Adipose tissue (tissue), 3 donors: ENCODE results near the gene CSNK1D. TPM values are rescaled to one million over a fixed set of nuclear protein-coding genes. Genes with fewer than 3 reads are reported as not detected.

Experiments
- H3K27ac ChIP-seq: one replicate; pipeline ENCODE4 v1.5.1; 2013; ENCODE audit warnings: low read depth, low read length
- WGBS, 3 donors: extraction: QIAGEN DNeasy Blood & Tissue Kit; methylation state at CpG; one replicate each; pipeline ENCODE4 v1.1.7; 2013; 5-methylcytosine and 5-hydroxymethylcytosine counted together
- polyA plus RNA-seq, 3 donors: library from polyadenylated mRNA; stranded (reverse); fragments of 200-250 nt; gene quantifications; one replicate each; pipeline ENCODE4 v1.2.3, GENCODE V29; 2013
- donor health status: healthy with polysubstance abuse.
- donor health status: Bipolar disorder and iron deficiency.
- donor health status: healthy.

CSNK1D gene
- polyA plus RNA-seq, 3 donors, result 69.1 to 113 (median 90.8) TPM

- WGBS, 3 donors, result 89 to 94% (median 90%) methylated on average over 57 to 59 of the region's 59 CpGs
- no peak overlapping the region for H3K27ac ChIP-seq
Observed at GRCh38 chr17:82237083-82237745, 36.3 kb downstream of the CSNK1D start.

DNA sequence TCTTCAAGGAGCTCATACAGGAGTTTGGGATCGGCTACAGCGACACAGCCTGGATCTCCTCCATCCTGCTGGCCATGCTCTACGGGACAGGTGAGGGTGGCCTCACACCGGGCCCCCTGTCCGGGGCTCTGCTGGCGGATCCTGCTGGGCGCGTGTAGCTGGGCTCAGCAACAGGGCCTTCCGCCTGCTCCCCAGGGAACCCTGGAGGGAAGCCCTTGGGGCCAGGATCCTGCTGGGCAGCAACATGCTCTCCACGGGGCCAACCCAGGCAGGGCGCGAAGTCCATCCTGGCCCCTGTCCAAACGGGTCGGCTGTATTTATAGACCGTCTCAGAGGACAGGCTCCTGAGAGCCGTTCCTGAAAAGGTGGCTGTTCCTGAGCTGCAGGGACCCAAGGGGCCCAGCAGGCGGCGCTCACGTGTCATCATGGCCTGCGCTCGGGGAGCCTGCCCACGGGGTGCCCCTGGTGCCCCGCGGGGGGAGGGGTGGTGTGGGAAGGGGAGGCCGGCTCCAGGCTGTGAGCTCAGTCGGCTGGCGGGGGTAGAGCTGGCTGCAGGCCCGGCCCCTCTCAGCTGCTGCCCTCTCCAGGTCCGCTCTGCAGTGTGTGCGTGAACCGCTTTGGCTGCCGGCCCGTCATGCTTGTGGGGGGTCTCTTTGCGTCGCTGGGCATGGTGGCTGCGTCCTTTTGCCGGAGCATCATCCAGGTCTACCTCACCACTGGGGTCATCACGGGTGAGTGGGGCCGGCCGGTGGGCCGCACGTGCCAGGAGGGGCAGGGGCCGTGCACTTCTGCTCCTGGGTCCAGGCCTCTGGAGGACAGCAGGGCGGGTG is 37.1 kb downstream of the CSNK1D start:
- 34 to 45% (median 45%) methylated on average over 37 to 44 of the region's 44 CpGs for WGBS, 3 donors

GRCh38 chr17:82235775-82236141 is 37.7 kb downstream of the CSNK1D start:
- no peak overlapping the region for H3K27ac ChIP-seq
- 48 to 63% (median 54%) methylated on average over 12 to 15 of the region's 15 CpGs for WGBS, 3 donors

More for the DNA sequence above, 37.1 kb downstream of the CSNK1D start:
- no peak overlapping the region for H3K27ac ChIP-seq

- 82 to 86% (median 83%) methylated on average over 18 to 19 of the region's 19 CpGs for WGBS, 3 donors
- H3K27ac ChIP-seq, result no peak overlapping the region
Observed at GRCh38 chr17:82235056-82235774, 38.3 kb downstream of the CSNK1D start.

DNA sequence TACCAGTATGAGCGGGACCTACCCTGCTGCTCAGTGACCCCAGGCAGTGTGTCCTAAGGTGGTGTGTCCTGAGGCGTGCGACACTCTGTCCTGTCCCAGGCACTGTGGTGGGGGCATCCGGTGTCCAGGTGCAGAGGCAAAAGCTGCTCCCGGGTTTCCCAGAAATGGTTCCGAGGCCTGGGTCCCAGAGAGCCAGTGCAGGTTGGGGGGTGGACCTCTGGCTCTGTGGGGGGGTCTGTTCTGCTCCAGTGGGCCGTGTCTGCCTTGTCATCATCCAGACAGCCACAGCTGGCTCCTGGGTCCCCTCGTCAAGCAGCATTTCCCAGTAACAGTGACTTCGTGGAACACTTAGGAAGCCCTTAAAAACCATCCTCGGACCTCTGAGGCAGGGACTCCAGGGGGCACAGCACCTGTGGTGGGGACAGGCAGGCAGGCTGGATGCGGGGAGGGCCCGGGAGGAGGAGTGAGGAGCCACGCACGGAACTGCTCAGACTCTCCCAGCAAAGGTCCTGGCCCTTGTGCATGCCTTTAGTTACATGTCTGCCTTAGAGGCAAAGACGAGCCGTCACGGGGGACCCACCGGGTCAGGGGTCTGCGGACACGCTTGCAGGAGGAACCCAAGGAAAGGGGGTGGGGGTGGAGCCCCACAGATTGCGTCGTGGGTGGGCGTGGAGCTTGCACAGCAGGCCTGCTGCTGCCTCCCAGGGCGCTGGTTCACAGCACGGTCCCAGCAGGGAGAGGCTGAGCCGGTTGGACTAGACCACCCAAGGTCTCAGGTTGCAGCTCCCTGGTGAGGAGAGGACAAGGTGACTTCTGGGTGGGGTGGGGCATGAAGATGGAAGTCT is 39.1 kb downstream of the CSNK1D start:
- no peak overlapping the region for H3K27ac ChIP-seq
- 64 to 71% (median 66%) methylated on average over 26 of the region's 26 CpGs for WGBS, 3 donors

DNA sequence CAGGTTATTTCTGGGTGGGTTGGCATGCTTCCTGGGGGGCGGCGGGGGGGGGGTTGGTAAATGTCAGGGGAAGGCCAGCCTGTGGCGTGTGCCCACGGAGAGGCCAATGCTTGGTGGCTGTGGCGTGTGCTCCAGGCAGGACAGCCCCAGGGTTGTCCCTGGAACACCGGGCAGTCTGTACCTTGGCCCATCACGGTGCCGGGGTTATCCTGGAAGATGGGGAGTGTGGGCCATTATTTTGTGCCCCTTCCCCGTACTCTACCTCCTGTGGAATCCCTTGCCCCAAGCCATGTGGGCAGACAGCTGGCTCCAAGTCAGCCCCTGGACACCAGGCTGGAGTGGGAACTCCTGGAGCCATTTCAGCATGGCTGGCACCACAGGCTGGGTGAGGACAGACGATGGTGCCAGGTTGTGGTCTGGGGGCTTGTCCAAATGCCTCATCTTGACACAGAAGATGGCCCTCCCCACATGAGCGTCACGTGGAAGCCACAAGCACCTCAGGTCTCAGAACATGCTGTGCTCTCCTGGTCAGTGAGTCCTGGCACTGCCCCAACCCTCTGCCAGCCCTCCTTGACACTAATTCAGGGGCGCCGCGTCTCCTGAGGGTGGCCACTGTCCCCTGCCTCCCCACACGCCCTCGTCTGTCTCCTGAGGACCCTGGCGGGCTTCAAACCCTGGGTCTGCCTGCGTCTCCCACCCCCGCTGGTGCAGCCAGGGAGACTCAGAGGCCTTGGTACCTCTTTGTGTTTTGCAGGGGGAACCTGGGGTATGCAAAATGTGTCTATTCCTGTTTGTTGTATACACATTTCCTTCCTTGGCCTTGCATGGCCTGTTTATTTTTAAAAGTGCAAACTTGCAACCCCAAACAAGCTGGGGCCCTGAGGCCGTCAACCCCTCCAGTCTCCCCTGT is 40.4 kb downstream of the CSNK1D start:
- 78 to 84% (median 79%) methylated on average over 17 to 21 of the region's 21 CpGs for WGBS, 3 donors
- no peak overlapping the region for H3K27ac ChIP-seq

GRCh38 chr17:82232322-82232820 is 41.1 kb downstream of the CSNK1D start:
- 73 to 88% (median 73%) methylated on average over 21 of the region's 21 CpGs for WGBS, 3 donors
- no peak overlapping the region for H3K27ac ChIP-seq

DNA sequence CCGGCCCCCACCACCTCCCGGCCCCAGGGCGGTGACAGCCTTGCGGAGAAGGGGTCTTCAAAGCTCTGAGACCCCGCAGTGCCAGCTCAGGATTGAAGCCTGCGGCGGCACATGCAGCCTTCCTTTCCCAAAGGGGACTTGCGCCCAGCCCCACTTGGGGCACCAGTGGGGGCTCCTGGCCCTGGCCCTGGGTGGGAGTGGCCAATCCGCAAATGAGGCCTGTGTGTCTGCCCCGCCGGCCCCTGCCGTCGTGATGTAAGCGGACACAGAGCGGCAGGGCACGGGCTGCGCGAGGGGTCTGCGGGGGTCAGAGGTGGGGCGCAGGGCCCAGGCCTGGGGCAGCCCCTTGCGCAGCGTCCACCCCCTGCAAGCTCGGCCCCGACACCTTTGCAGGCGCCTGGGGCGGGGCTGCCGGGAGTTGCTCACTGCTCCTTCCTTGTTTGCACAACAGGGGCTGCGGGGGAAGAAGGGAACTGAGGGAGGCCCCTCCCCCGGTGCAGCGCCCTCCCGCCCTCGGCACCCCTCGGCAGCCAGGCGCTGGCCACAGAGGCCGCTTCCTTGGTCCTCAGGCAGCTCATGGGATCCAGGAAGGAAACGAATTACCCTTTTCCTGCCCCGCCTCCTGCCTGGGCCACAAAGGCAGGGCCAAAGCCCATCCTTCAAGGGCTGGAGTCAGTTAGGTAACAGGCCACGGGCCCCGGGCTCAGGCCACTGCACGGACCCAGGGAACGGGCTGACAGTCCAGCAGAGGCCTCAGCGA is 41.8 kb downstream of the CSNK1D start:
- peak overlapping the region; percentile 90 for H3K27ac ChIP-seq
- WGBS, 3 donors, result 3 to 17% (median 4%) methylated on average over 34 to 42 of the region's 42 CpGs

DNA sequence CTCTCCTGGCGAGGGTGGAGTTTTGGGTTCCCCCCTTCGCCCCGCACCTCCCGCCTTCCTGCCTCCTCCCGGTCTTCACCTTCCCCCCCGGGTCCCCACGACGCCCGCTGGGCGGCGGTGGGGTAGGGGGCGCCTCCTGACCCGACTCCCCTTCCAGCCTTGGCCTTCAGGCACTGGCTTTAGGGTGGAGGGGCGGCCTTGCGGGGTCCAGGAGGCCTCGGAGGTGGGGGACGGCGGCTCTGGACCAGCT is 42.3 kb downstream of the CSNK1D start:
- H3K27ac ChIP-seq, result peak overlapping the region; percentile 90
- WGBS, 3 donors, result 1 to 11% (median 2%) methylated on average over 15 to 18 of the region's 18 CpGs

DNA sequence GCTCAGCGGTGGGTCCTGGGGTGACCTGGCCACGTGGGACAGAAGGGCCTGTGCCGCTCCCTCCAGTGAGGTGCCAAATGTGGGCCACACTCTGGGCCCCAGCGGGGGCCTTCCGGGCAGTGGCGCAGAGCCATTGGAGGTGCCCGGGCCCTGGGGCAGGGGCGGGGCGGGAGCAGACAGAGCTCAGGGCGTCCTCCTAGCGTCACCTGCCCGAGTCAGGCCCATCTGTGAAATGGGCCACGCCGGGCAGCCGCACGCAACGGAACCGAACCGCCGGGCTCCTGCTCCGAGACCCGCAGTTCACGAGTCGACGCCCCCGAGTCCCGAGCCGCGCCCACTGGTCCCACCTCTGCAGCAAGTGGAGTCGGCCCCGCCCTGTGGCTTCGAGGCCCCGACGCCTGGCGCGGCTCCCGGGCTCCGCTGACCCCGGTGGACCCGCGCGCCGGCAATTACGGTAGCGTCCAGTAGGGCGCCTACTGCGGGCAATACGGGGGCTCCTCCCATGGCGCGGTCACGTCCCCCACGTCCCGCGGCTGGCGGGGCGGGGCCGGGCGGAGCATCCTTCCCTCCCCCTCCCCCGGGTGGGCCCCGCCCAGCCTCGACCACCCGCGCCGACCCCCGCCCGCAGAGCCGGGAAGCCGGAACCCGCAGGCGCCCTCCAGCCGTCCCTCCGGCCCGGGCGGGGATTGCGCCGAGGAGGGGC is 42.7 kb downstream of the CSNK1D start:
- WGBS, 3 donors, result 5 to 19% (median 9%) methylated on average over 56 to 73 of the region's 76 CpGs
- H3K27ac ChIP-seq, result peak overlapping the region; percentile 90

DNA sequence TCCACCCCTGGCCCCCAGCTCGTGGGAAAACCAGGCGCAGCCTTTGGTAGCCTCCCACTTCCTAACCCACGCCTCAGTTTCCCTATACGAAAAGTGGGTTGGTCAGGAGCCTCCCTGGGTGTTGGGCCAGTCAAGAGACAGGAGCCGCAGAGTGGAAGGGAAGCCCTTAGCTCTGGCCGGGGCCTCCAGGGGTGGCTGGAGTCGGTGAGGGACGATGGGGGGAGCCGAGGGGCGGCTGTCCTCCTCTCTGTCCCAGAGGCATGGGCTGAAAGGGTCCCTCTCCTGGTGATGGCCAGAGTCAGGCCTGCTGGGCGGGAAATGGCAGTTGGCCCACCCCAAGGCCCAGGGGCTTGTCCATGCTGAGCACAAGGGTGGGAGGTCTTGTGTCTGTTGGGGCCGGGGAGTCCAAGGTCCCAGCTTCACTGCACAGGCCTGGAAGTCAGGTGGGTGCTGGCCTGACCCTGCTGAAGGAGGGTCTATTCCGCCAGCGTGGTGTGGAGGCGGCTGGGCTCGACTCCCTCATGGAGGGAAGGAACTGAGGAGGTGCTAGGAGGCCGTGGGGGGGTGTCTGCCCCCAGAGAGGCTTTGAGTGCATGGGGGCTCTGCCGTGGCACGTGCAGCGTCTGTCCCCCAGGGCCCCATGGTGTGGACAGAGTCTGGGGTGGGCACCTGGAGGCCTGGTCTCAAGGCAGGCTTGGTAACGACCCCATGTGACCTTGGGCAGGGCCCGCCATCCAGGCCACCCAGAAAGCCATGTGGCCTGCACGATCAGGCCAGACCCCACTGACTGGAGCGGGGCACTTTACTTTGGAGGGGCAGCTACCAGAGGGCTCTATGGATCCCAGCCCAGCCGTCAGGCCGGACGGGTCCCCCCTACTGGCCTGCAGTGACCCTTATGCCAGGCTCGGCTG is 43.5 kb downstream of the CSNK1D start:
- WGBS, 3 donors, result 52 to 74% (median 56%) methylated on average over 26 to 28 of the region's 28 CpGs
- H3K27ac ChIP-seq, result peak overlapping the region; percentile 90

DNA sequence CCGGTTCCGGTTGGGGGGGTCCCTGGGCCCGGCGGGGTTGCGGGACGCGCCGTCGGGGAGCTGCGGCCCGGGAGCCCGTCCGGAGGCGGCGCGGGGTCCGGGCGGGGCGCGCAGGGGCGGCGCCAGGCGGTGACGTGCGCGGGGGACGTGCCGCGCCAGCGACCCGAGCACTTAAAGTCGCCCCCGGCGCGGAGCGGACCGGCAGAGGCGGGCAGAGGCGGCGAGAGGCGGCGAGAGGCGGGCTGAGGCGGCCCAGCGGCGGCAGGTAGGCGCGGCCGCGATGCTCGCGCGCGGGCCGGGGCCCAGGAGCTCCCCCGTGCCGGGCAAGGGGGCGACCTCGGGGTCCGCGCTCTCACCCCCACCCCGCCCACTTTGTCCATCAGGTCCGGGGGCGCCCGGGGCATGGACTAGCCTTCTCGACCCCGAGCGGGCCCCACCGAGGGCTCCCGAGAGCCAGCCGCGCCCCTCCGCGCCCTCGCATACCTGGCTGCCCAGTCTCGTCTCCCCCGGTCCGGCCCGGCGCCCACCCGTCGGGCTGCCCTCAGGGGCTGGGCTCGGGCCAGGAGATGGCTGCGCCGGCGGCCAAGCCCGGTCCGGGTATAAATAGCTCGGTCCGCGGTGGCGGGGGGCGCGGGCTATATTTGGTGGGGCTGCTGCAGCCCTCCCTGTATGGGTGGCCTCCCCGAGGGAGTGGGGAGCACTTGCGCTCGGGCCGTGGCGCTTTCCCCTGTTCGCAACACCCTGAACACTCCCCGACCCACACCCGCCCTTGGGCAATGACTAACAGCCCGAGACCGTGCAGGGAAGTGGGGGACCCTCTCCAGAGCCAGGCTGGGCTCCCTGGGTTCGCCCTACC is 44.4 kb downstream of the CSNK1D start, which contains the start of gene SLC16A3:
Gene SLC16A3 (plus strand): TSS at position 201 of the 856 bp plus-strand sequence. CDS start 6,967 bp downstream, outside the sequence.
- WGBS, 3 donors, result 5 to 14% (median 7%) methylated on average over 38 to 93 of the region's 105 CpGs
- H3K27ac ChIP-seq, result peak within 1 kb of the TSS; percentile 67

GRCh38 chr17:82228278-82228841 is 45.1 kb downstream of the CSNK1D start:
- WGBS, 3 donors, result 13 to 23% (median 15%) methylated on average over 55 to 63 of the region's 63 CpGs
- peak overlapping the region; percentile 55 for H3K27ac ChIP-seq
